HG02840 (cell line): ENCODE results near the gene ARHGAP26.

ENCODE experiments used
- ATAC-seq: cut with Tn5 transposase; IDR thresholded peaks from one replicate; pipeline ENCODE4 v1.9.1; 2021; ENCODE audit warnings: mild to moderate bottlenecking, moderate library complexity, moderate number of reproducible peaks; ENCODE audit not compliant: unreplicated experiment, low FRiP score

Gene ARHGAP26

DNA sequence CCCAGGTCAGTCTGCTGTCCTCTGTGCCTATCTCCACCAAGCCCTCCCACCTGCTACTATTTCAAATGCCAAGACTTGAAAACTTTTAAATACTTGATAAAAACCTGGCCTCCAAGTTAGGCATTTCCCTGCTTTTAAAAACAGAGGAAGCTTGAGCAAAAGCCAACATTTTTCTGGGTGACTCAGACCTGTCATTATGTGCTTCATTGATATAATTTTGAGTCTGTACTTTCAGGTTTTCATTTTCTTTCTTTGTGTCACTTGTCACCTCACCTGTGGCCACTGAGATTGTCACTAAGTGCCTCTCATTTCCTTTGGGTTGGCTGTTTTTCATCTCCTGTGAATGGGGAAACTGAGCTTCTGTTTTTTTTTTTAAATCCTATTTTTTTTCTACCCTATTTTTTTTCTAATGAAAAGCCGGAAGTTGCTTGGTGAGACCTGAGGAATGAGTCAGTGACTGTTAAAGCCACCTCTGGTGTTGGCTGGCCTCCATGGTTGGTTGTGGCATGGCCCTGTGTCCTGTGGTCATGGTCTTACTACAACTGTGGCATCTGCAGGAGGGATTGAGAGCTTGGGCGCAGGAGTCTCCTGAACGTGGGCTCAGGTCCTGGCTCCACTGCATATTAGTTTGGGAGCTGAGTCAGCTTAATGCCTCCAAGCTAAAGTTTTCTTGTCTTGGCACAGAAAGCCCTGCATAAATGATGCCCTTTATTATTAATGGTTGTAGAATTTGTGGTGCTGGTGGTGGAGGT, 56.7 kb downstream of the ARHGAP26 start:
- no peak for ATAC-seq

GRCh38 chr5:142827934-142828576, 57.9 kb downstream of the ARHGAP26 start:
- no peak for ATAC-seq

DNA sequence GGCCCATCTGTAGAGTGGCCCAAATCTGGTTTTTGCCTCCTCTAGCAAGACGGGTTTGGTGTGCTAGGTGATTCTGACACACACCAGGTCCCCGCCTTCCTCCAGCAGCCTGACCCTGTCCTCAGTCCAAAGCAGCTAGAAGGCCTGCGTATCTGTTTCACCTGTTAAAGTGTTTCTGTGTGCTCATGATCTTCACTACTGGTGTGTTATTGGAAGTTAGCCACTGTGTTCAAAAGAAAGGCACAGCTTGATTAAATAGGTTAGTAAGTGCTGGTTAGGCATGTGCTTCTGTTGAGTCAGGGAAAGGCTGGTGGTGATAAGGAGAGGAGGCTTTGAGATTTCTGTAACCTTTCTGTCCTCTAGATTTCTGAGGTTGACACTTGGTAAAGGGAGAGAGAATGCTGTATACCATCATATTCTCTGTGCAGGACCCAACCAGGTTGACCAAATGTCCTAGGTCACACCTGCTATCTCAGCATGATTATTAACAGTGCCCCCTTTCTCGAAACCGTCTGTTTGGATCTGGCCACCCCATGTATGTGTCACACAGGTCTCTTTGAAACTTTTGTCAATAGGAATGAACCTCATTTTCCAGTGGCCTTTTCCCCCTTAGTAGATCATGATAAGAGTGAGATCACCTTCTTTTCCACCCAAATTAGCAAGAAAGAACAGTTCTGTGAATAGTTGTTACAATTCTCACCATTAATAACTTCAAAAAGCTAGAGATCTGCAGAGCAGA, 58.8 kb downstream of the ARHGAP26 start:
- no peak for ATAC-seq

GRCh38 chr5:142829801-142830220, 59.6 kb downstream of the ARHGAP26 start:
- ATAC-seq: no peak

- ATAC-seq: no peak
Observed at GRCh38 chr5:142830241-142831008, 60.2 kb downstream of the ARHGAP26 start.

DNA sequence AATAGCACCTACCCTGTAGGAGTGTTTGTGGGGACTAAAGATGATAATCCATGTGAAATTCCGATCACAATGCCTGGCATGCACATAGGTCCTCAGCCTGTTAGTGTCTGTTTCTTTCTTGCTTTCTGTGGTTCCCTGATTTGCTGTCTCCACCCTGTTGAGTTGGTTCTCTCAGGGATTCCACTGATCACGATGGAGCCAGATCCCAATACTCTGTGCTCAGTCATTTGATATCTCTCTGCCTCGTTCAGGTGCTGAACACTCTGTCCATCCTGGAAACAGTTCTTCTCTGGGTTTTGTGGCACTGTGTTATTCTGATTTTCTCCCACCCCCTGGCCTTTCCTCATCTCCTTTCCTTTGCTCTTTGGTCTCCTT, 60.8 kb downstream of the ARHGAP26 start:
- ATAC-seq: no peak

DNA sequence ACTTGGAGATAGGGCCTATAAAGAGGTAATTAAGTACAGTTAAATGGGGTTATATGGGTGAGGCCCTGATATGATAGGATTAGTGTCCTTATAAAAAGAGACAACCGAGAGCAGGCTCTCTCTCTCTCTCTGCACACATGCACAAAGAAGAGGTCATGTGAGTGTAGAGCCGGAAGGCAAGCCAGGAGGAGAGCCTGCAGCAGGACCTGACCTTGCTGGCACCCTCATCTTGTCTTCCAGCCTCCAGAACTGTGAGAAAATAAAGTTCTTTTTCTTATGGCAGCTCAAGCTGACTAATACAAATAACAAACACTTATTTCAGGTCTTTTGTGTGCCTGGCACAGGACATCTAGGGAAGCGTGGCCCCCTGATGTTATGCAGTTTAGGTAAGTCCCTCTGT, 62.1 kb downstream of the ARHGAP26 start:
- ATAC-seq: no peak

GRCh38 chr5:142833517-142834449, 63.6 kb downstream of the ARHGAP26 start:
- ATAC-seq: no peak

DNA sequence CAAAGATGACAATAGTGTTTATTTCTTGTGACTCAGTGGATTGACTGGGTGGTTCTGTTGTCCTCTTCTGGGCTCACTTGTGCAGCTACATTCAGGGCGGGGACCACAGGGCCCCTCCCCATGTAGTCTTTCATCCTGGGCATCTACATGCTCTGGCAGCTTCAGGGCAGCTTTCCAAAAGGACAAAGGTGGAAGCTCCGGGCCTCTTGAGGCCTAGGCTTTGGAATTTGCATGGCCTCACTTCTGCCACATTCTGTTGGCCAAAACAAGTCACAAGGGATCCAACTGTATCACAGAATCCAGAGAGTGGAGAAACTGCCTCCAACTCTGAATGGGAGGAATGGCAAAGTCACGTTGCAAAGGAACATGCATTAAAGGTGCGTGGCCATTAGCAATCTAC, 64.3 kb downstream of the ARHGAP26 start:
- ATAC-seq: no peak

DNA sequence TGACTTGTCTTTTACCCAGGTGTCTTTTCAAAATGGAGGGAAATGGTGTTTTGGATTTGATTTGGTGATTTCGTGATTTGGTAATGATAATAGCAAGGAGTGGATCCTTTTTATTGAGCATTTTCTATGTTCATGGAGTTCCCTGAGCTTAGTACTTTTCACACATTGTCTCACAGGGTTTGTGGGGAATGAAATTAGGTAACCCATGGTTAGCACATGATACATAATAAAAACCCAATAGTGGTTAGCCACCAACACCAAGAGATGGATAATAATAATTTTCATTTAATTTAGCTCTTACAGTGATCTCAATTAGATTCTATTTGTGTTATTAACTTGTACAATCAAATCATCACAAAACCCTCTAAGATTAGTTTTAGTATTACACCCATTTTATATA, 65.4 kb downstream of the ARHGAP26 start:
- ATAC-seq: no peak

DNA sequence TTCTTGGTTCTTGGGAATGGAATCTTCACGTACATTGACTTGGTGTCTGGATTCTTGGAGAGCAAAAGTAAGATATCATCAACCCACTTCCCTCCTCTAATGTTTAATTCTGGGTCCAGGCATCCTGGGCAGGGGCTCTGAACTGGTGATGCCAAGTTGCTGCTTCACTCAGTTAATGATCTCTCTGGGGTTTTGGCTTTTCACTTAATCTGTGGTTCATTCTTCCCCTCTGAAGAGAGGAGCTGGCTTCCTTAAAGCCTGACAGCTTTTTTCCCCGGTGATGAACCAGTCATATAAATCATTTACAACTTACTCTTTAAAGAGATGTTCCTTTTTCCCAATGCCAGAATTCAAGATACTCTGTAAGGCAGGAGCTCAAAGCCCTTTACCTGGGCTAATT, 65.9 kb downstream of the ARHGAP26 start:
- no peak for ATAC-seq

DNA sequence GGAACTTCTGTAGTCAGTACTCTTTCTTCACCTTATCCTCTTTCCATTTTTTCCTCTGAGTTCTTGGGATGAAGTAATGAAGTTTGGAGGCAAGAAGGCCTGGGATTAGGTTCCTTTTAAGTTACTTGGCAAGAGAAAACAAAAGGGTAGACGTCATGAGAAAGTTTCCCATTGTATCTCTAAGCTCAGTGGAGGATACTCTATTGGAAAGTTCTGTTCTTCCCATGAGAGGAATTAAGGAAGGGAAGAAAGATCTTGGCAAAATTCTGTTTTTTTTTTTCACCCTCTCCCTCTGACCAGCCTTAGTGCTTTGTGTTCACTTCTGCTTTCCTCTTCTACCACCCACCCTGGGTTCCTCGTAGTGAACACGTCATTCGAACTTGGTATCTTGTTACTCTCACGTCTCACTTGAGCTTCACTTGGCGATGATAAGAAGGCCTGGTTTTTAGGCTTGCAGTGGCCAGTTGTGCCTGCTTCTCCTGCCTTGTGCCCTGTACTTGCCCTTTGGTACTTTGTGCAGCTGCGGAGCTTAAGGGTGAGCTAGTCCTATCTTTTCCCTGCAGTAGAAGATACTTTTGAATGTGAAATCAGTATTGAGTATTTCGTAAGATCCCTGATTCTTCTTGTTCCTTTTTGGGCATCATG, 67.0 kb downstream of the ARHGAP26 start:
- ATAC-seq: no peak

DNA sequence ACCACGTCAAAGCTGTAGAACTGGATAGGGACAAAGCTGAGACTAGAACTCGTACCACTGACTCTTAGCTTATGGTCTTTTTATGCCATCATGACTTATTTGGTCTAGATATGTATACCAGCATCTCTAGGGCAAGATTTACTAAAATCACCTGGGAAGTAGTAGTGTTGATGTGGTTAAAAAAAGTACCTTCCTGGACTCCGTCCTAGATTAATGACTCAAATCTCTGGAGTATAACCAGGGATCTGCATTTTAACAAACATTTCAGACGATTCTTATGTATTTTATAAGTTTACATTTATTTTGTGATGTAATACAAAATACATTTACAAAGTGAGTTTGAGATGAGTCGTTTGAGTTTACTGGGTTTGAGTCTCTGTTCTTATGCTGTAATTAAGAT, 68.7 kb downstream of the ARHGAP26 start:
- no peak for ATAC-seq

DNA sequence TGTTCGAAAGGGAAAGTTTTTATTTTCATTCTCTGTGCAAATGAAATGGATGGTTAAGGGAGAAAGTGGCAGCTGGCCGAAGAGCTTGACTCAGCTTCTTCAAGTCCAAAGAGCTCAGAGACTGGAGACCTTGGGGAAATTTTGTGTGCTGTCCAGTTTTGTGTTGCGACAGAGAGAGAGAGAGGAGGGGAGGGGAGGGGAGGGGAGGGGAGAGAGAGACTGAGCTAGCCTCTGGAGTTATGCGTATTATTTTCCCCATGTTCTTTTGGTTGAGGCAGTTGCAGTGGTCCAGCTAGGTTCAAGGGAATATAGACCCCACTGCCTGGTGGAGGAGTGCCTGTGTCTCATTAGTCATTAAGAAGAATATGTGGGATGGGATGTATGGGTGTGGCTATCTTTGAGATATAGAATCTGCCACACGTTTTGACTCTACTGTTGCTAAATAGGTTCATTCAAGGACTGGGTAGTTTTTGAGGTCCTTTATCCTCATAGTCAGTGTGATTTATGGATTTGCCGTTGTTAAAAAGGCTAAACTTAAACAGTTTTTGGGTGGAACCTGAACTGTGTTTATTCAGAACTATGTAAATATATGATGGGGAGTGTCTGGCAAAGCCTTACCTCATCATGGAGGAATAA, 69.7 kb downstream of the ARHGAP26 start:
- no peak for ATAC-seq

DNA sequence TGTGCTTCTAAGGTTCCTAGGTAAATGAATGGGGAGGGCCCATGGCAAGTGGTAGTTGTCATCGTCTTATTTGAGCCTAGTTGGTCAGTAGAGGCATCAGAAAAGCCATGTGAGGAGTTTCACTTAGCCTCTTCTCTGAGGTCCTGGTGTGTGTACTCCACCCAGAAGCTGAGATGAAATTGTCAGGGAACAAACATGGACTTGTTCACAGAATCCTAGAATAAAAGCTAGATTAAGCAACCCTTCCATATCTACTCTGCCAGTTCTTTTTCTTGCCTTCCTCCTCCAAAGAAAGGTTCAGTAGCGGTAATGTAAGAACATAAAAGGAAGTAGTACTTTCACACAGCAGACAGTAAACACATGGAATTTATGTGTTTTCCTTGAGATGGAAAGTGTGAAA, 70.4 kb downstream of the ARHGAP26 start:
- ATAC-seq: no peak

DNA sequence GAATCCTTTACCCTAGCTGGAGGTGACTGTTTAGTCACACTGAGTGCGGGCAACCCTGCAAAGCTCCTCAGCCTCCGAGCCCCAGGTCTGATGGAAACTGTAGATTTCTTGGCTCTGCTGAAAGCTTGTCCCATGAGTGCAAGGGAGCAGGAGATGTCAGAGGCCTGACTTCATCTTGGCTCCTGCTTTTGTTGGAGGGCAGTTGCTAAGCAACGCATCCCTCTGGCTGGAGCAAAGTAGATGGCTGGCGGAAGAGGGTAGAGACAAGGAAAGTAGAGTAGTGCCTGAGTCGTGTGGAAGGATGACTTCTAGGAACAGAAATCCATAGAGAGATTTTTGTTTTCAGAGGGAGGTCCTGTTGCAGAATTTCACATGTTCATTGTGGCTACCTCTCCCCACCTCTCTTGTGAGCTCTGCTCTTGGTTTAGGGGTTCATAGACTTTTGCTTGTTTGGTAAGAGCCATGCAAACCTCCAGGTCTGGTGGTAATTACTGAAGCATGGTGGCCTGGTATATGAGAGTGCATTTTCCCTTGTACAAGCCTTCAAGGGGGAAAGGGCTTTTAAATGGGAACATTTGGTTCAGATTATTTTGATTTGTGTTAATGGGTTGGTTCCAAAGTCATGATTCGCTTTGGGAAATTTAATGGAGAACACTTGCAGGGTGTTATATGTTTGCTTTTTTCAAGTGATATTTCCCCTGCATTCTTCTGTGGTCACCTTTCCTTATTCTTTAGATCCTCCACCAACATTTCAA, 71.5 kb downstream of the ARHGAP26 start:
- no peak for ATAC-seq

GRCh38 chr5:142842994-142843905, 73.1 kb downstream of the ARHGAP26 start:
- no peak for ATAC-seq
